Kidney epithelial cell (primary cell): ENCODE data around the gene IFNA13. TPM values are rescaled to one million over a fixed set of nuclear protein-coding genes. Genes with fewer than 3 reads are reported as not detected.
A peak's percentile ranks its signal among the peaks of the same experiment; 100 is the strongest.

Experiments used
- DNase-seq: peaks from one replicate; pipeline ENCODE4 v3.0.0-alpha.2; 2010; ENCODE audit warnings: low read depth
- H3K27me3 ChIP-seq: 2 replicates; pipeline ENCODE4 v1.6.0; 2011; ENCODE audit warnings: low read length; ENCODE audit not compliant: control insufficient read depth, insufficient read depth
- H3K36me3 ChIP-seq: 2 replicates; pipeline ENCODE4 v1.5.1; 2011; ENCODE audit warnings: low read length; ENCODE audit not compliant: control insufficient read depth, insufficient read depth
- H3K4me3 ChIP-seq: 2 replicates; pipeline ENCODE4 v1.5.1; 2011; ENCODE audit warnings: low read depth, mild to moderate bottlenecking, control low read depth, low read length
- CTCF ChIP-seq: IDR thresholded peaks from 2 replicates; pipeline ENCODE4 v1.5.1; 2011; ENCODE audit warnings: mild to moderate bottlenecking, moderate library complexity, low read length, control low read depth, inconsistent platforms; ENCODE audit not compliant: insufficient read depth, poor library complexity, severe bottlenecking
- total RNA-seq: library from RNA; depleted of rRNA; stranded (reverse); fragments of >200 nt; gene quantifications from 2 replicates; pipeline ENCODE4 v1.2.3, GENCODE V29; 2015

Gene IFNA13
- total RNA-seq, 1 donor from 2014 or later, result not detected

- Histone ChIP-seq H3K36me3 (no peaks in the 10 kb centered on the region), H3K27me3 (no peaks in the 10 kb centered on the region), H3K4me3 (no peak overlapping the region)
- no peak for DNase-seq
- TF ChIP-seq CTCF, result no peak
Measured at GRCh38 chr9:21331676-21332402, 36.0 kb downstream of the IFNA13 start.

GRCh38 chr9:21326526-21327139 is 41.2 kb downstream of the IFNA13 start:
- H3K27me3 ChIP-seq, result no peaks in the 10 kb centered on the region
- TF ChIP-seq CTCF, result peak; percentile 49
- DNase-seq, result peak; percentile 21
- H3K4me3 ChIP-seq, result no peak overlapping the region
- no peaks in the 10 kb centered on the region for H3K36me3 ChIP-seq

DNA sequence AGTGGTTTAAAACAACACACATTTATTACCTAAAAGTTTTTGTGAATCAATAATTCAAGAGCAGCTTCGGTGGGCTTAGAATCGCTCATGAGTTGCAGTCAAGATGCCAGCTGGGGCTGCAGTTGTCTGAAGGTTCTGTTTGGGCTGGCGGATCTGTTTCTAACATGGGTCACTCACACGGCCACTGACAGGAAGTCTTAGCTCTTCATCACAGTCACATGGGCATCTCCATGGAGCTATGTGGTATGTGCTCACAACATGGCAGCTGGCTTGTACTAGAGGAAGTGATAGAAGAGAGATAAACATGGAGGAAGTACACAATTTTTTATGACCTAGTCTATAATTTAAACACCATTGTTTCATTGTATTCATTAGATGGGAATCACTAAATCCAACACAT is 43.8 kb downstream of the IFNA13 start:
- H3K36me3 ChIP-seq, result no peaks in the 10 kb centered on the region
- no peak for TF ChIP-seq CTCF
- no peaks in the 10 kb centered on the region for H3K27me3 ChIP-seq
- H3K4me3 ChIP-seq, result no peak overlapping the region
- no peak for DNase-seq

- no peak for TF ChIP-seq CTCF
- H3K36me3 ChIP-seq, result no peaks in the 10 kb centered on the region
- DNase-seq, result no peak
- H3K27me3 ChIP-seq, result no peaks in the 10 kb centered on the region
- no peak overlapping the region for H3K4me3 ChIP-seq
Measured at GRCh38 chr9:21322911-21323461, 44.9 kb downstream of the IFNA13 start.

DNA sequence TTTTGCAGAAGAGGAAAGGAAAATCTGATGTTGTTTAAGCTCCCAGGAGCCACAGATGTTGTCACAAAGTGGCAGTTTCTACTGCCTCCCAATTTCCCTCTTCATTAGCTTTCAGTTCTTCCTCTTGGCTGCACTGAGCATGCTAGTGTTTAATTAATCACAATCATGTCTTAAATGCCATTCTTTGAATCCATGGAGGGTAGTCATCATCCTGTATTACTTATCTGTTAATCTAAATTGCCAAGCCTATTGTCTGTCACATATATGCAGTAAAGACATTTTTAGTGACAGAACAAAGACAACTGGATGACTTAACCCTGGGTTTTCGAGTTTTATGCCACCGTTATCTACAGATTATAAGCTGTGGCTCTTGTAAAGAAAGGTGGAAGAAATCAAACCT is 47.4 kb downstream of the IFNA13 start:
- no peak overlapping the region for H3K4me3 ChIP-seq
- H3K36me3 ChIP-seq, result no peaks in the 10 kb centered on the region
- DNase-seq, result no peak
- TF ChIP-seq CTCF, result no peak
- H3K27me3 ChIP-seq, result no peaks in the 10 kb centered on the region
